ENCODE data around the gene SLC26A11. TPM values are rescaled to one million over a fixed set of nuclear protein-coding genes. Genes with fewer than 3 reads are reported as not detected.

Gene SLC26A11
- total RNA-seq, 4 donors from 2014 or later: 13.2 to 24.7 (median 17.0) TPM

DNA sequence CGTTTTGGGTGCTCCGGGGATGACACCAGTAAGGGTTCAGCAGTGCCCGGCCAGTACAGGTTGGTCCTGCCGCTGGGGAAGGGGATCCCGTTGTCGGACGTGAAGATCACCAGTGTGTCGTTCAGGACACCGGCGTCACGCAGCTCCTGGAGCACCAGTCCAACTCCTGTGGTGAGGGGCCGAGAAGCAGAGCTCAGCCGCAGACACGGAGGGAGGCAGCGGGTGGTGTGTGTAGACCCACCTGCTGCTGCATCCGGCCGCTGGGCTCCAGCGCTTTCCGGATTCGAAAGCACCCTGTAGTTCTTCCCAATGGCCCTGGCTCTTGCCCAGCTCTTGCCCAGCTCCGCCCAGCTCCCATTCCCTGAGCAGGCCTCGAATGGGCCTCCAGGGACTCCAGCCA, 8.1 kb upstream of the SLC26A11 start:
- Histone ChIP-seq H3K4me1 (no peaks in the 10 kb centered on the region), H3K27me3 (no peaks in the 10 kb centered on the region), H3K36me3 (peaks cover 0 to 15% (median 0%) of the 10 kb centered on the region in 4 donors), H3K9me3 (no peaks in the 10 kb centered on the region), H3K4me3 (no peak overlapping the region), H3K27ac (no peak overlapping the region)
- DNase-seq: no peak
- 88% methylated on average over 19 of the region's 22 CpGs; no CpG with 5 or more reads in 1 of the 2 donors for WGBS, 2 donors (ENCODE audit: low coverage in 1 of 2)
- no peak for TF ChIP-seq CTCF (IDR thresholded peaks at IDR 0.05)
- intact Hi-C loops (cut with DNase I; ENCODE audit: low total_unique reads) (no loop called here), in situ Hi-C loops (cut with MboI; ENCODE audit: low pct_ligation_motif_present in 1 of 4, low pct_unique_long_range_greater_than_20kb in 1 of 4, low sequenced_read_pairs in 3 of 4) (no loop called here)

- intact Hi-C loops (cut with DNase I; ENCODE audit: low total_unique reads): no loop called here
- 80 to 91% methylated on average over 1 to 12 of the region's 12 CpGs for WGBS, 2 donors (ENCODE audit: low coverage in 1 of 2)
- Histone ChIP-seq H3K36me3 (peaks cover 0 to 15% (median 0%) of the 10 kb centered on the region in 4 donors), H3K4me1 (no peaks in the 10 kb centered on the region), H3K27me3 (no peaks in the 10 kb centered on the region), H3K4me3 (no peak overlapping the region), H3K27ac (no peak overlapping the region), H3K9me3 (no peaks in the 10 kb centered on the region)
- in situ Hi-C loops (cut with MboI; ENCODE audit: low pct_ligation_motif_present in 1 of 4, low pct_unique_long_range_greater_than_20kb in 1 of 4, low sequenced_read_pairs in 3 of 4): no loop called here
- no peak for TF ChIP-seq POLR2AphosphoS5 (IDR thresholded peaks at IDR 0.05)
- TF ChIP-seq EP300 (IDR thresholded peaks at IDR 0.05; ENCODE audit: low read depth): no peak
- TF ChIP-seq CTCF (IDR thresholded peaks at IDR 0.05): no peak
- no peak for DNase-seq
Observed at GRCh38 chr17:80212511-80212910, 7.7 kb upstream of the SLC26A11 start.

- in situ Hi-C loops (cut with MboI; ENCODE audit: low pct_ligation_motif_present in 1 of 4, low pct_unique_long_range_greater_than_20kb in 1 of 4, low sequenced_read_pairs in 3 of 4): no loop called here
- intact Hi-C loops (cut with DNase I; ENCODE audit: low total_unique reads): no loop called here
- no peak for DNase-seq
- no peaks in the 10 kb centered on the region for H3K27me3 ChIP-seq
- H3K9me3 ChIP-seq: no peaks in the 10 kb centered on the region
- 77 to 80% methylated on average over 1 to 19 of the region's 19 CpGs for WGBS, 2 donors (ENCODE audit: low coverage in 1 of 2)
- TF ChIP-seq EP300 (IDR thresholded peaks at IDR 0.05; ENCODE audit: low read depth) (no peak), POLR2AphosphoS5 (IDR thresholded peaks at IDR 0.05) (no peak)
- no peak overlapping the region for H3K27ac ChIP-seq
- no peak overlapping the region for H3K4me3 ChIP-seq
- no peaks in the 10 kb centered on the region for H3K4me1 ChIP-seq
- peaks cover 0 to 15% (median 0%) of the 10 kb centered on the region in 4 donors for H3K36me3 ChIP-seq
Observed at GRCh38 chr17:80212962-80213642, 7.1 kb upstream of the SLC26A11 start.

- Histone ChIP-seq H3K27ac (no peak overlapping the region), H3K4me3 (no peak overlapping the region), H3K27me3 (no peaks in the 10 kb centered on the region), H3K4me1 (peaks cover 0 to 5% (median 3%) of the 10 kb centered on the region in 4 donors), H3K9me3 (no peaks in the 10 kb centered on the region), H3K36me3 (peaks cover 0 to 15% (median 0%) of the 10 kb centered on the region in 4 donors)
- DNase-seq: no peak
- WGBS, 2 donors (ENCODE audit: low coverage in 1 of 2): 97% methylated on average over 17 of the region's 17 CpGs; no CpG with 5 or more reads in 1 of the 2 donors
- TF ChIP-seq POLR2A (IDR thresholded peaks at IDR 0.05): no peak
- no peak for TF ChIP-seq CTCF (IDR thresholded peaks at IDR 0.05)
- TF ChIP-seq EP300 (IDR thresholded peaks at IDR 0.05; ENCODE audit: low read depth): no peak
- no peak for TF ChIP-seq POLR2AphosphoS5 (IDR thresholded peaks at IDR 0.05)
- intact Hi-C loops (cut with DNase I; ENCODE audit: low total_unique reads): no loop called here
- in situ Hi-C loops (cut with MboI; ENCODE audit: low pct_ligation_motif_present in 1 of 4, low pct_unique_long_range_greater_than_20kb in 1 of 4, low sequenced_read_pairs in 3 of 4): no loop called here
Observed at GRCh38 chr17:80213643-80213975, 6.6 kb upstream of the SLC26A11 start.

Data from transverse colon (tissue), 4 donors.